ENCODE results near the gene ME1.
"Not testable (repeated sequence)": the region's sequence is repeated elsewhere in the genome, so short reads cannot be mapped to it uniquely, and the experiment has no call there.

ME1 gene

DNA sequence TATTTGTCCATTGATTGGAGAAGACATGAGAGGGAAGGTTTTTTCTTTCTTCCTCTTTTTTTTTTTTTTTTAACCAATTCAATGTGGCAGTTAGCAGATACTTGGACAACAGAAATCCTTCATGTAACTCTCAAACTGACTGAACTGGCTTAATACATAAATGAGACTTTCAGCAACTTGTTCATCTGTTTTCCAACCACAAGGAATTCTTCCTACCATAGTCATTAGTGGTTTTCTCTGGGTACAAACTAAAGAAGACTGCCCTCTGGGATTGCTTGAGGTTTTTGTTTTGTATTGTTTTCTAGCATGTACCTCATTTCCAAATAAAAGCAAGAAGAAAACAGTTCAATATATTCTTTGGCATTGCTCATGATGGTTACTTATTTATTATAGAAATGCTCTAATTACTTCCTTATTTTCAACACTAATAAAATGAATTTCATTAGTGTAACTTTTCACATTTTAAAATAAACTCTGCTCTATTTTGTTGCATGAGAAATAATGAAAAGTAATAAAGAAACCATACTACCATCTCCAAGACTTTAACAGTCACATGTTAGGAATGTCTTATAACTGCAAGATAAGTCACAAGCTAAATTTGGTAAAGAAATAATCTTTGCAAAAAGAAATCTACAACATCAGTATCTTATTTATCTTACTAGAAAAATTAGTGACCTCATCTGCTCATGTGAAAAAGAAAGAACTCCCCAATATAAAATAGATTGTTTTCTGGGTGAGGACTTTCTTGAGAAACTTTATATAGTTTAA is 52.0 kb downstream of the ME1 start:
- Histone ChIP-seq H3K9ac (ENCODE audit: low read length) (no peak overlapping the region), H3K4me3 (ENCODE audit: low read length) (no peak overlapping the region), H3K4me1 (ENCODE audit: control insufficient read depth, insufficient read depth, low read length) (peaks cover 26% of the 10 kb centered on the region), H3K27me3 (ENCODE audit: control insufficient read depth, insufficient read depth, low read length) (no peaks in the 10 kb centered on the region), H3K36me3 (ENCODE audit: control insufficient read depth, insufficient read depth, low read length) (no peaks in the 10 kb centered on the region), H3K9me3 (ENCODE audit: control insufficient read depth, low read length) (no peaks in the 10 kb centered on the region)

DNA sequence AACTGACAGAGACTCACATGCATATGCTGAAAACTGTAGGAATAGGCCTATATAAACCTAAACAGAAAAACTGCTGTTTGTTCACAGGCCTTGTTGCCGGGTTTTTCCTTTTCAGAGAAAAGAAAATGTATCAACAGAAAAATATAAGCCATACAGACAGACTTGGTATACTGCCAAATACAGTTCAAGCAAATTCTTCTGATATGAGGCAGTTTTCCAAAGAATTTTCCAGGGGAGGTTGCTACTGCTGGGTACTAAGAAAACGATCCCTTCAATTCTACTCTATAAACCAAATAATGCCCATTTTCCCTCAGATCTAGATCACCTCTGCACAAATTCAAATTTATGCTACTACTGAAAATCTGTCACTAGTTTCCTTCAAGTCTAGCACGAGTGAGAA is 59.4 kb downstream of the ME1 start:
- H3K9me3 ChIP-seq (ENCODE audit: control insufficient read depth, low read length) = no peaks in the 10 kb centered on the region
- H3K4me3 ChIP-seq (ENCODE audit: low read length) = no peak overlapping the region
- no peaks in the 10 kb centered on the region for H3K4me1 ChIP-seq (ENCODE audit: control insufficient read depth, insufficient read depth, low read length)
- H3K27me3 ChIP-seq (ENCODE audit: control insufficient read depth, insufficient read depth, low read length) = no peaks in the 10 kb centered on the region
- no peak overlapping the region for H3K9ac ChIP-seq (ENCODE audit: low read length)
- H3K36me3 ChIP-seq (ENCODE audit: control insufficient read depth, insufficient read depth, low read length) = no peaks in the 10 kb centered on the region

DNA sequence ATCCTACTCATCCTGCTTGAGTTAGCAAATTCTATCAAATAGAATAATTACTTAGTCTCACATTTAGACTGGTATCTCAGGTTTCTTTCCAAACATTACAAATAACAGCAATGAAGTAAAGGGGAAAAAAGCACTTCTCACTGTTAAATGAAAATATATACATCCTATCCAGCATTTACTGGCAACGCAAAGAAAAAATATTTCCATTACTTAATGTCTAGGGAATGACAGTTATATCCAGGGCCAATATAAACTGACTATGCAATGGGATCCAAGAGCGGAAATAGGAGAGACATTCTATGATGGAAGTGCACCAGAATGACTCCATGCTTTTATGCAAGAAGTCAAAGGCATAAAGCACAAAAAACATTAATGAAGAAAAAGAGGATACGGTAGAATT is 60.3 kb downstream of the ME1 start:
- peaks cover 5% of the 10 kb centered on the region for H3K4me1 ChIP-seq (ENCODE audit: control insufficient read depth, insufficient read depth, low read length)
- no peaks in the 10 kb centered on the region for H3K27me3 ChIP-seq (ENCODE audit: control insufficient read depth, insufficient read depth, low read length)
- H3K4me3 ChIP-seq (ENCODE audit: low read length) = no peak overlapping the region
- no peaks in the 10 kb centered on the region for H3K9me3 ChIP-seq (ENCODE audit: control insufficient read depth, low read length)
- no peak overlapping the region for H3K9ac ChIP-seq (ENCODE audit: low read length)
- no peaks in the 10 kb centered on the region for H3K36me3 ChIP-seq (ENCODE audit: control insufficient read depth, insufficient read depth, low read length)

DNA sequence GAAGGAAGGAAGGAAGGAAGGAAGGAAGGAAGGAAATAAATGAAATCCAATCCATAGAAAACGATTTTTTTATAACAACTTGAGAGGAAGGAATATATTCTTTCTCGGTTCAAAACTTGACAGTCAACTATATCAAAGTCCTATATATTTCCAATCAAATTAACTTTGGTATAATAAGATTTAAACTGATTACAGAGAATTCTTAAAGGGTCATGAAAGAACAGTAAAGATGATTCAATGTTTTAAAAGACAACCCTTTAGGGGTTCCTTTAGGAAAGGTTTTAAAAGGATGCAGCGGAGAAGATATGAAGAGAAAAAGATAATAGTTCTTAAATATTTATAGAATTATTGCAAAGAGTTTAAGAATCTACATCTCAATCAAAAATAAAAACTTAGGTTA is 61.2 kb downstream of the ME1 start:
- no peak overlapping the region for H3K9ac ChIP-seq (ENCODE audit: low read length)

DNA sequence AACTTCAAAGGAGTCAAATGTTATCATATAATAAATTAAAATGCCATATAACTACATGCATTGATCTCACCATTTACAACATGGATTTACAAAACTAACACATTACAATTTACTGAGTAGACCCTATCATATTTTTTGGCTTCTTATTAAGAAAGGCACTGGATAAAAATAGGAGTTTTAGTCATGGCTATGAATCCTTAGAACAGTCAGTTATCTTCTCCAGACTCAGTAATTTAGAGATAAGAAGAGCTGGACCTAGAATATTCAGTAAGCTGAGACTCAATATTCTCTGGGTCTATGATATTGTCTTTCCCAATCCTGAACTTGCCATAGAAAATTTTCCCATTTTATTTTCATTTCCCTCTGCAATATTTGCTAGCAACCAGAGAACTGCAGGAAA is 62.3 kb downstream of the ME1 start:
- Histone ChIP-seq H3K36me3 (ENCODE audit: control insufficient read depth, insufficient read depth, low read length) (no peaks in the 10 kb centered on the region), H3K9ac (ENCODE audit: low read length) (no peak overlapping the region), H3K4me1 (ENCODE audit: control insufficient read depth, insufficient read depth, low read length) (peaks cover 5% of the 10 kb centered on the region), H3K4me3 (ENCODE audit: low read length) (no peak overlapping the region), H3K9me3 (ENCODE audit: control insufficient read depth, low read length) (no peaks in the 10 kb centered on the region), H3K27me3 (ENCODE audit: control insufficient read depth, insufficient read depth, low read length) (no peaks in the 10 kb centered on the region)

More for the DNA sequence above, 61.2 kb downstream of the ME1 start:
- Histone ChIP-seq H3K4me1 (ENCODE audit: control insufficient read depth, insufficient read depth, low read length) (peaks cover 5% of the 10 kb centered on the region), H3K27me3 (ENCODE audit: control insufficient read depth, insufficient read depth, low read length) (no peaks in the 10 kb centered on the region), H3K36me3 (ENCODE audit: control insufficient read depth, insufficient read depth, low read length) (no peaks in the 10 kb centered on the region), H3K9me3 (ENCODE audit: control insufficient read depth, low read length) (no peaks in the 10 kb centered on the region), H3K4me3 (ENCODE audit: low read length) (no peak overlapping the region)

DNA sequence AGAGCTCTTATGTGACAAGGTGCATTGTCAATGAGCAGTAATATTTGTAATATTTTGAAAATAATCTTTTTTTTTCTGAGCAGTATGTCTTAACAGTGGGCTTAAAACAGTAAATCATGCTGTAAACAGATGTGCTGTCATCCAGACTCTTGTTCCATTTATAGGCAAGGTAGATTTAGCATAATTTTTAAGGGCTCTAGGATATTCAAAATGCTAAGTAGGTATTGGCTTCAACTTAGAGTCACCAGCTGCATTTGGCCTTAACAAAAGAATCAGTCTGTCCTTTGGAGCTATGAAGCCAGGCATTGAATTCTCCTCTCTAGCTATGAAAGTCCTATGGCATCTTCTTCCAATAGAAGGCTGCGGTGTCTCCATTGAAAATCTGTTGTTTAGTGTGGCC is 63.7 kb downstream of the ME1 start:
- H3K9me3 ChIP-seq (ENCODE audit: control insufficient read depth, low read length) = no peaks in the 10 kb centered on the region
- H3K9ac ChIP-seq (ENCODE audit: low read length) = no peak overlapping the region
- peaks cover 5% of the 10 kb centered on the region for H3K4me1 ChIP-seq (ENCODE audit: control insufficient read depth, insufficient read depth, low read length)
- no peaks in the 10 kb centered on the region for H3K36me3 ChIP-seq (ENCODE audit: control insufficient read depth, insufficient read depth, low read length)
- H3K27me3 ChIP-seq (ENCODE audit: control insufficient read depth, insufficient read depth, low read length) = no peaks in the 10 kb centered on the region
- no peak overlapping the region for H3K4me3 ChIP-seq (ENCODE audit: low read length)

- no peak overlapping the region for H3K9ac ChIP-seq (ENCODE audit: low read length)
- H3K27me3 ChIP-seq (ENCODE audit: control insufficient read depth, insufficient read depth, low read length) = no peaks in the 10 kb centered on the region
- H3K4me1 ChIP-seq (ENCODE audit: control insufficient read depth, insufficient read depth, low read length) = peaks cover 5% of the 10 kb centered on the region
- H3K36me3 ChIP-seq (ENCODE audit: control insufficient read depth, insufficient read depth, low read length) = no peaks in the 10 kb centered on the region
- no peak overlapping the region for H3K4me3 ChIP-seq (ENCODE audit: low read length)
- no peaks in the 10 kb centered on the region for H3K9me3 ChIP-seq (ENCODE audit: control insufficient read depth, low read length)
Observed at GRCh38 chr6:83365931-83366330, 64.9 kb downstream of the ME1 start.

DNA sequence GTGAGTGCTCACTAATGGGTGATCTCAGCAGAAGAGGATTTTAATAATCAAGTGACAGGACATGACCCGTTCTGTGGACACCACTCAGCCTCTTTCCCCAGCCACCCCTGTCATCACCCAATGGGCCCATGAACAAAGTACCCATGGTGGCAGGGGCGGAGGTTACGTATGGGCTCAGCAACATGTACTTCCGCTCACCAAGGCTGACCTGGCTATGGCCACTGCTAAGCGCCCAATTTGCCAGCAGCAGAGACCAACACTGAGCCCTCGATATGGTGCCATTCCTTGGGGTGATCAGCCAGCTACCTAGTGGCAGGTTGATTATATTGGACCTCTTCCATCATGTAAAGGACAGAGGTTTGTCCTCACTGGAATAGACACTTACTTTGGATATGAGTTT is 68.5 kb downstream of the ME1 start:
- not testable (repeated sequence) for H3K36me3 ChIP-seq (ENCODE audit: control insufficient read depth, insufficient read depth, low read length); H3K9me3 ChIP-seq (ENCODE audit: control insufficient read depth, low read length); H3K27me3 ChIP-seq (ENCODE audit: control insufficient read depth, insufficient read depth, low read length); H3K9ac ChIP-seq (ENCODE audit: low read length); H3K4me3 ChIP-seq (ENCODE audit: low read length); H3K4me1 ChIP-seq (ENCODE audit: control insufficient read depth, insufficient read depth, low read length)

- Histone ChIP-seq H3K9me3 (ENCODE audit: control insufficient read depth, low read length) (no peaks in the 10 kb centered on the region), H3K9ac (ENCODE audit: low read length) (no peak overlapping the region), H3K36me3 (ENCODE audit: control insufficient read depth, insufficient read depth, low read length) (no peaks in the 10 kb centered on the region)
Observed at GRCh38 chr6:83359638-83360037, 71.2 kb downstream of the ME1 start.

DNA sequence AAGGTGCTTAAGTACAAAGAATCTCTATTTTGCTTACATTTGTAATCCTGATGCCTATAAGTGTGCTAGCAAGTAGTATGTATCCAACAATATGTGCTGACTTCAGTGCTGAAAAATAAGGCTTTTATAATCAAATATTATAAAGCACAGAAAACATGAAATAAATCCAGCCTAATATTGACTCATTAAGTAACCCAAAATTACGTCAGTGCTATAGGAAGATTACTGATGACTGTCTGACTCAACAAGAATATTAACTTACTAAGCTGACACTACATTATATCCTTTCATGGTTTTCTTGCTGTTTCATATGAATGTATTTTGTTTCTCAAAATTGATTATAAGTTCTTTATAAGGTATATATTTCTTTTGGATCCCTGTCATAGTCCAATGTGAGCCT is 76.1 kb downstream of the ME1 start:
- Histone ChIP-seq H3K27me3 (ENCODE audit: control insufficient read depth, insufficient read depth, low read length) (no peaks in the 10 kb centered on the region), H3K9ac (ENCODE audit: low read length) (no peak overlapping the region), H3K4me3 (ENCODE audit: low read length) (no peak overlapping the region), H3K9me3 (ENCODE audit: control insufficient read depth, low read length) (no peaks in the 10 kb centered on the region), H3K4me1 (ENCODE audit: control insufficient read depth, insufficient read depth, low read length) (no peaks in the 10 kb centered on the region), H3K36me3 (ENCODE audit: control insufficient read depth, insufficient read depth, low read length) (no peaks in the 10 kb centered on the region)

More at GRCh38 chr6:83359638-83360037, 71.2 kb downstream of the ME1 start:
- H3K4me1 ChIP-seq (ENCODE audit: control insufficient read depth, insufficient read depth, low read length) = no peaks in the 10 kb centered on the region
- no peak overlapping the region for H3K4me3 ChIP-seq (ENCODE audit: low read length)
- H3K27me3 ChIP-seq (ENCODE audit: control insufficient read depth, insufficient read depth, low read length) = no peaks in the 10 kb centered on the region

DNA sequence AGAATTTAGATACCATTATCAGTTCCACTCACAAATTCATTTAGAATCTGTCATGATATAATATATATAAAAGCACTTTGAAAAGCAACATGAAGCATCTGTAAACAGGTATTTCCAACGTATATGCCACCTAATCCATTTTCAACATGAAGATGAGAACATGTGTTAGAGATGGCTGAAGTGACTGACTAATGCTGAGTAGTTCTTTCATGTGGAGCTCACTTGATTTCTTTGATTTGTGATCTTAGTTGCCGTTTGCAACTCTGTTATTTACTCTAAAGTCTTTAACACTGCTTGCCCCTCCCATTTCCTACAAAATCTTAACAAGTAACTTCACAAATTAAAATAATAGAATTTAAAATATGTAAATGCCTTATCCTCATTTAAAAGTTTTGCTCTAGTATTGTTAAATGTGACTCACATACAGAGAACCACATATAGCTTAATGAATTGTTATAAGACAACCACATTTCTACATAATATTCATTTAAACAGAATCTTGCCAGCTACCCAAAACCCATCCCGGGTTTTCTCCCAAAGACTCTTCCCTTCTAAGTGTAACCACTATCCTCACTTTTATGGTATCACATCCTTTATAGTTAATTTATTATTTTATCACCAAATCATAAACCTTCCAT is 78.3 kb downstream of the ME1 start:
- Histone ChIP-seq H3K27me3 (ENCODE audit: control insufficient read depth, insufficient read depth, low read length) (no peaks in the 10 kb centered on the region), H3K9ac (ENCODE audit: low read length) (no peak overlapping the region), H3K4me1 (ENCODE audit: control insufficient read depth, insufficient read depth, low read length) (no peaks in the 10 kb centered on the region), H3K36me3 (ENCODE audit: control insufficient read depth, insufficient read depth, low read length) (no peaks in the 10 kb centered on the region), H3K4me3 (ENCODE audit: low read length) (no peak overlapping the region), H3K9me3 (ENCODE audit: control insufficient read depth, low read length) (no peaks in the 10 kb centered on the region)

DNA sequence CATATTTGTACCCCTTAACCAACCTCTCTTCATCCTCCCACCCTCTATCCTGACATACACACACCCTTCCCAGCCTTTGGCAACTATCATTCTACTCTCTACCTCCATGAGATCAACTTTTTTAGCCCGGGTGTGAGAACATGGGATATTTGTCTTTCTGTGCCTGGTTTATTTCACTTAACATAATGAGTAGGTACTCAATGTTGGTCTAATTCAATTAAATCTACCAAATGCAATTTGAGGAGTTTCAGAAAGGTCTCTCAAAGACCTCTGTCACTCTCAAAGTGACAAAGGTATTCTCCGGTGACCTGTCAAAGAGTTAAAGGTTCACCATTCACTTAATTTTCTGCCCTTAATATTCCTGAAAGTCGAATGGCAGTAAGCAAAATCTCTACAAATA is 87.7 kb downstream of the ME1 start:
- Histone ChIP-seq H3K4me3 (ENCODE audit: low read length) (no peak overlapping the region), H3K4me1 (ENCODE audit: control insufficient read depth, insufficient read depth, low read length) (no peaks in the 10 kb centered on the region), H3K27me3 (ENCODE audit: control insufficient read depth, insufficient read depth, low read length) (no peaks in the 10 kb centered on the region), H3K9me3 (ENCODE audit: control insufficient read depth, low read length) (no peaks in the 10 kb centered on the region), H3K9ac (ENCODE audit: low read length) (no peak overlapping the region), H3K36me3 (ENCODE audit: control insufficient read depth, insufficient read depth, low read length) (no peaks in the 10 kb centered on the region)
